DMS114 treated with DMSO at 0.1 percent for 48 hours (cell line): Measurements from ENCODE around the gene FAM47A.

Source experiments
- DNase-seq: peaks from one replicate; lab custom pipeline; 2025; ENCODE audit not compliant: unreplicated experiment; lab: John Stamatoyannopoulos, UW

The FAM47A gene

DNA sequence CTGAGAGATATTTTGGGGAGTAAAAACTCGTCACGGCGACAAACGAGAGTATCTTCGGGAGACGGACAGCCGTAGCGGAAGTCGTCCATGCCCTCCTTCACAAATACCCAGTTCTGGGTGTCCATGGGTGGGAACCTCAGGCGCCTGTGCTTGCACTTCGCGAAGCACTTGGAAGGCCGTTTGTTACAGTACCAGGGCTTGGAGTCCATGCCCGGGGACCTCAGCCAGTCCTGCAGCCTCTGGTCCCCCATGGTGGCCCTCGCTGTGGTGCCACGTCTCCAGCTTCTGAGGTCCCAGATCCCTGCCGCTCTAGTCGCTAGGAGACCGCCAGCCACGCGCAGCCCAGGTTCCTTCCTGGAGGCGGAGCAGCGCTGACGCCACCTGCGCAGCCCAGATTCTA, at the start of gene FAM47A:
TSS of gene FAM47A (minus strand) at position 287 of the 400 bp plus-strand sequence. CDS start at position 251, 36 bp downstream.
- no peak for DNase-seq

DNA sequence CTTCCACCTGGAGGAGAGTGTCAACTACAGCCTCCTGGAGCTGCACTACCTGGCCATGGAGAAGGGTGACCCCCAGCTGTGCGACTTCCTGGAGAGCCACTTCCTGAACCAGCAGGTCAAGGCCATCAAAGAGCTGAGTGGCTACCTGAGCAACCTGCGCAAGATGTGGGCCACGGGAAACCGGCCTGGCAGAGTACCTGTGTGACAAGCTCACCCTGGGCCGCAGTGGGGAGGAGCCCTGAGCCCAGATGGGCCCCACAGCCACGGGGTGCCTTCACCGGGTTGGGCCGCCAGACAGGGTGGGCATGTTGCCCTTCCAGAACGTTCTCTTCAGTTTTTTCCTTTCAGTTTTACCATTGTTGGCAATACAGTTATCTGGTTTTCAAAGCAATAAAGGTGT, 15.2 kb upstream of the FAM47A start:
- no peak for DNase-seq

DNA sequence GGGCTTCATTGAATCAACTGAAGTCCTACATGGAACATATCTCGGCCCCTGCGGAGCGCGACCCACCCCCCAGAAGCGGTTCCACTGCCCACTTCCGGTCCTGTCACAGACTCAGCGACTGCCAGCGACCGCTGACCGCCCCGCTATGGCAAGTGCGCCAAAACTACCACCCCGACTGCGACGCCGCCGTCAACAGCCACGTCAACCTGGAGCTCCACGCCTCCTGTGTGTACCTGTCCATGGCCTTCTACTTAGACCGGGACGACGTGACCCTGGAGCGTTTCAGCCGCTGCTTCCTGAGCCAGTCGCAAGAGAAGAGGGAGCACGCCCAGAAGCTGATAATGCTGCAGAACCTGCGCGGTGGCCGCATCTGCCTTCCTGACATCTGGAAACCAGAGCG, 14.8 kb upstream of the FAM47A start:
- DNase-seq = no peak

DNA sequence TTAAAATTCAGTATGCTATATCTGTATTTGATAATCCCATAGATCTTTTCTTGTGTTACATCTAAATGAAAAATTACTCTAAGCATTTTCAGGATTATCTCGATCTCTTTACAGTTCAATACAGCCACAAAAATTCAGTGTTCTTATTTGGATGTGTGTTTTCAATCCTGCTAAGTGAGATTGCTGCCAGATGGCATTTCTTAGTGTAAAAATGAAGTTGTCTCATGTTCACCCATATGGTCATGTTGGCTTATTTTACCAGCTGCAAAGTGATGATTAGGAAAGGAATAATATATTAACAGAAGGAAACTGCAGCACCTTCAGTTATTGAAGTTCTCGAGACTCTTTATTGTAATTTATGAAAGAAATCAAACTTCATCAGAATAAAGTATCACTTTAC, 12.1 kb upstream of the FAM47A start:
- no peak for DNase-seq

DNA sequence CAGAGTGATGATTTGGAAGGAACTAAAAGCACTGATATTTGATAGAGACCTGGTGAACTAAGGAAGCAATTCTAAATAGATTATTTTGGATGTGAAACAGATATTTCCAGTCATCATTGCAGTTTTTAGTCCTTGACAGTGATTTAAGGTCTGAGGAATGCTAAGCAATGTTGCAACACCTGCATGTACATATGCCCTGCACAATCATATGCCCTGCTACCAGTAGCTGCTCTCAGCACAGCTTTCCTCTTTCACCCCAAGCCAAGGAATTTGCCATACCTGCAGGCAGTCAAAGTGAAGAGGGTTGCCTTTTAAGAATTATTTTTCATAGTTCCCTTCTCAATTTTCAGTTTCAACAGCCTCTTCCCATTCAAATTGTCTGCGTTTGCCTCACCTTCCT, 8.7 kb upstream of the FAM47A start:
- DNase-seq = no peak

DNA sequence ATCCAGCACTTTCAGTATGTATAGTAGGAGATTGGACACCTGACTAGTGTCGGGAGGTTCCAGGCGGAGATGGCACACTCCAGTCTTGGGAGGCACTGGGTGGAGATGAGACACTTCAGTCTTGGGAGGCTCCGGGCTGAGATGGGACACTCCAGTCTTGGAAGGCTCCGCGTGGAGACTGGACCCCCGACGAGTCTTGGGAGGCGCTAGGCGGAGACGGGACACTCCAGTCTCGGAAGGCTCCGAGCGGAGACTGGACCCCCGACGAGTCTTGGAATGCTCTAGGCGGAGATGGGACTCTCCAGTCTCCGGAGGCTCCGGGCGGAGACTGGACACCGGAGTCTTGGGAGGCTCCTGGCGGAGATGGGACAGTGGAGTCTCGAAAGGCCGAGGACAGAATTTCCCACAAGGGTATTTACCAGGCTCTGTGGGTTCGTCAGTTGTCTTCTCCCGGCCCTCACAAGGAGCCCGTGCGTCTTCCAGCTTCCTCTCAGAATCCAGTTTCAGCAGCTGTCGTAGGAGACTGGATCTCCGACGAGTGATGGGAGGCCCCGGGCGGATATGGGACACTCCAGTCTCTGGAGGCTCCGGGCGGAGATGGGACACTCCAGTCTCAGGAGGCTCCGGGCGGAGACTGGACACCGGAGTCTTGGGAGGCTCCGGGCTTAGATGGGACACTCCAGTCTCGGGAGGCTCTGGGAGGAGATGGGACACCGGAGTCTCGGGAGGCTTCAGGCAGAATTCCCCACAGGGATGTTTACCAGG, 952 bp downstream of the FAM47A start:
- no peak for DNase-seq

DNA sequence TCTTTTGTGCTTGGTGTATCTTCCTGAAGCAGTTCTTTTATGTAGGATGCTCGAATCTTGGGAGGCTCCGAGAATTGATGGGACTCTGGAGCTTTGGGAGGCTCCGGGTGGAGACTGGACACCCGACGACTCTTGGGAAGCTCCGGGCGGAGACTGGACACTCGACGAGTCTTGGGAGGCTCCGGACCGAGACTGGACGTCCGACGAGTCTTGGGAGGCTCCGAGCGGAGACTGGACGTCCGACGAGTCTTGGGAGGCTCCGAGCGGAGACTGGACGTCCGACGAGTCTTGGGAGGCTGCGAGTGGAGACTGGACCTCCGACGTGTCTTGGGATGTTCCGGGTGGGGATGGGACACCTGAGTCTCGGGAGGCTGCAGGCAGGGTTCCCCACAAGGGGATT, 1.6 kb downstream of the FAM47A start:
- no peak for DNase-seq

DNA sequence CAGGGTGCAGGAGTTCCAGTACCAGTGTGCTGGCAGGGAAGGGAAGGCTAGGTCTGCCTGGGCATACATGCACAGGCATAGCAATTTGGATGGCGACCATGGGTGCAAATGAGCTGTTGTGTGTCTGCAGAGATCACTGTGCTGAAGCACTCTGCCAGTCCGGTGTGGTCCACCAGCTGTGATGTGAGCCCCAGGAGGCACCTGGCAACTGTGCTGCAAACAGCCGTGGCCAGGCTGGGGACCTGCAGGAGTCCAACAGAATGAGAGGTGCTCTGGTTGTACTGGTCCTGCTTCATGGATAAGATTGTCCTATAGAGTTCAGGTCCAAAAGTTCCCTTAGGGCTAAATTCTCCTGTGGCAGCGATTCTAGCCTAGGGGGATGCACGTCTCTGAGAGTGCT, 6.1 kb downstream of the FAM47A start:
- no peak for DNase-seq

DNA sequence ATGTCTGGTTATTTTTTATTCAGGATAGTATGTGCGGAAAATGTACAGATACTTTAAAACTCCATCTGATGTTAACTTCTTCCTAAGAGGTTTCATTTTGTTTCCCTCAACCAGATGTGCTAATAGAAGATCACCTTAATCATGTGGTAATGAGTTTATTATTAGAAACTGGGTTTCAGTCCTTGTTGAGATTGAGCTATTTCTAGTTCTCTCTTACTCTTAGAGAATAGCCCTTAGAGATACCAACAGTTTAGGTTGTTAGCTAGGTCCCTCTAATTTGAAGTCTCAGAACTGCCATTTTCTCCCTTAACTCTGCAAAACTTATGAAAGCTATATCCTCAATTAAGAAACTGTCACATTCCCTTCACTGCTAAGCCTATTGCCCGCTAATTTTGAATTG, 13.0 kb downstream of the FAM47A start:
- no peak for DNase-seq

DNA sequence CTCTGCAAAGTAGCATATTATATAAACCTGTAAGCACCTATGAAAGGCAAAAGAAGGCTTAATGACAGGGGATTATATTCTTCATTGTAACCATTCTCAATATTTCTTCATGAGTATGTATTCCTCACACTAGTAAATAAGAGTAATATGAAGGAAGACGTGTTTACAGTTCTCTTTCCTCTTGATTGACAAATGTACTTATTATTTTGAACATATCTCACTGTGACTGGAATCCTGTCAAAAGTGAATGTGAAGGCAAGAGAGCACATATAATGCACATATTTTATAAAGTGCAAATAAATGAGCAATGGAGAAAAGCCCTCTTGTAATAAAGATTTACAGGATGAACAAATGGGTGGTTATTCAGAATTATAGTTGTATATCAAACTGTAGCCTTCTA, 19.7 kb downstream of the FAM47A start:
- no peak for DNase-seq
